Neural cell (in vitro differentiated cells): ENCODE data around the gene NKD2. TPM values are rescaled to one million over a fixed set of nuclear protein-coding genes. Genes with fewer than 3 reads are reported as not detected.
"Not testable (repeated sequence)": the region's sequence is repeated elsewhere in the genome, so short reads cannot be mapped to it uniquely, and the experiment has no call there.

Experiments used
- H2AFZ ChIP-seq: fragments of 200-600, 300-800 bp; sonication (generic), shearing (Covaris generic); 2 replicates; pipeline ENCODE4 v1.6.0; 2014; ENCODE audit warnings: low read depth, mild to moderate bottlenecking, antibody characterized with exemption, low read length, moderate library complexity
- H3F3A ChIP-seq: fragments of 200-600 bp; shearing (Covaris generic); 2 replicates; pipeline ENCODE4 v1.6.1; 2016; ENCODE audit warnings: mild to moderate bottlenecking, moderate library complexity, mixed read lengths, antibody characterized with exemption, low read length; ENCODE audit not compliant: insufficient read depth, poor library complexity, severe bottlenecking
- H3K27ac ChIP-seq: fragments of 200-600, 300-800 bp; sonication (generic), shearing (Covaris generic); 2 replicates; pipeline ENCODE4 v1.5.1; 2014; ENCODE audit warnings: mild to moderate bottlenecking, low read length, moderate library complexity
- H3K27me3 ChIP-seq: fragments of 300-800, 200-600 bp; sonication (generic), shearing (Covaris generic); 2 replicates; pipeline ENCODE4 v1.6.0; 2014; ENCODE audit warnings: mild to moderate bottlenecking, low read depth, low read length, moderate library complexity; ENCODE audit not compliant: insufficient read depth
- H3K36me3 ChIP-seq: fragments of 300-800, 200-600 bp; sonication (generic), shearing (Covaris generic); 2 replicates; pipeline ENCODE4 v1.5.1; 2014; ENCODE audit warnings: mild to moderate bottlenecking, antibody characterized with exemption, low read length, moderate library complexity; ENCODE audit not compliant: insufficient read depth
- H3K4me2 ChIP-seq: fragments of 300-800, 200-600 bp; sonication (generic), shearing (Covaris generic); 2 replicates; pipeline ENCODE4 v1.6.0; 2014; ENCODE audit warnings: mild to moderate bottlenecking, low read length
- H3K4me3 ChIP-seq: fragments of 300-800, 200-600 bp; sonication (generic), shearing (Covaris generic); 2 replicates; pipeline ENCODE4 v1.5.1; 2014; ENCODE audit warnings: mild to moderate bottlenecking, low read length, moderate library complexity
- H3K79me2 ChIP-seq: fragments of 200-600 bp; shearing (Covaris generic); replicated peaks from 2 replicates; pipeline ENCODE4 v1.6.0; 2014; ENCODE audit warnings: mild to moderate bottlenecking, low read length, moderate library complexity; ENCODE audit not compliant: insufficient read depth
- H3K9ac ChIP-seq: fragments of 300-800, 200-600 bp; sonication (generic), shearing (Covaris generic); 2 replicates; pipeline ENCODE4 v1.6.1; 2016; ENCODE audit warnings: mild to moderate bottlenecking, low read length, mixed read lengths
- H3K9me2 ChIP-seq: fragments of 200-600 bp; shearing (Covaris generic); 2 replicates; pipeline ENCODE4 v1.6.1; 2016; ENCODE audit warnings: mild to moderate bottlenecking, low read length, mixed read lengths; ENCODE audit not compliant: insufficient read depth
- H3K9me3 ChIP-seq: fragments of 200-600, 300-800 bp; sonication (generic), shearing (Covaris generic); 2 replicates; pipeline ENCODE4 v1.6.1; 2016; ENCODE audit warnings: mild to moderate bottlenecking, mixed run types, low read length, moderate library complexity, mixed read lengths
- H4K20me1 ChIP-seq: fragments of 200-600 bp; shearing (Covaris generic); 2 replicates; pipeline ENCODE4 v1.6.1; 2016; ENCODE audit warnings: mild to moderate bottlenecking, mixed run types; ENCODE audit not compliant: insufficient read depth
- CTCF ChIP-seq: fragments of 450-650 bp; IDR thresholded peaks from 2 replicates; pipeline ENCODE4 v1.5.1; 2014; ENCODE audit warnings: antibody characterized with exemption, mild to moderate bottlenecking, moderate library complexity; ENCODE audit not compliant: poor library complexity, severe bottlenecking
- EP300 ChIP-seq: fragments of 450-650 bp; conservative IDR thresholded peaks from 2 replicates; pipeline ENCODE4 v1.6.1; 2014; ENCODE audit warnings: antibody characterized with exemption, mild to moderate bottlenecking, moderate library complexity; ENCODE audit not compliant: poor library complexity, severe bottlenecking
- EZH2 ChIP-seq: fragments of 200-600, 300-800 bp; shearing (Covaris generic), sonication (generic); IDR thresholded peaks from 2 replicates; pipeline ENCODE4 v1.6.1; 2014; ENCODE audit warnings: antibody characterized with exemption, low read length, borderline replicate concordance, mild to moderate bottlenecking; ENCODE audit not compliant: insufficient read depth, poor library complexity, severe bottlenecking
- MXI1 ChIP-seq: fragments of 450-650 bp; conservative IDR thresholded peaks from 2 replicates; pipeline ENCODE4 v1.6.1; 2014; ENCODE audit warnings: antibody characterized with exemption, mild to moderate bottlenecking; ENCODE audit not compliant: poor library complexity, severe bottlenecking
- POLR2AphosphoS5 ChIP-seq: IDR thresholded peaks from 2 replicates; pipeline ENCODE4 v1.6.1; 2012
- RAD21 ChIP-seq: fragments of 450-650 bp; conservative IDR thresholded peaks from 2 replicates; pipeline ENCODE4 v1.6.1; 2014; ENCODE audit warnings: antibody characterized with exemption, mild to moderate bottlenecking, moderate library complexity
- SMC3 ChIP-seq: fragments of 450-650 bp; conservative IDR thresholded peaks from 2 replicates; pipeline ENCODE4 v1.6.1; 2014; ENCODE audit warnings: antibody characterized with exemption, mild to moderate bottlenecking, moderate library complexity; ENCODE audit not compliant: poor library complexity
- TAF1 ChIP-seq: IDR thresholded peaks from 2 replicates; pipeline ENCODE4 v1.6.1; 2012; ENCODE audit warnings: low read depth
- polyA plus RNA-seq: library from polyadenylated mRNA; depleted of rRNA; stranded (reverse); fragments of >200 nt; gene quantifications from 2 replicates; pipeline ENCODE4 v1.2.3, GENCODE V29; 2014
- TF ChIP-seq, protein P1 (sequence below): IDR thresholded peaks from 2 replicates; pipeline ENCODE4 v1.6.1; 2012; ENCODE audit warnings: borderline replicate concordance

Gene NKD2
- polyA plus RNA-seq, 1 donor from 2014 or later = 7.2 TPM

GRCh38 chr5:968881-969280, 39.7 kb upstream of the NKD2 start:
- Histone ChIP-seq H3K79me2 (no peaks in the 10 kb centered on the region), H3K36me3 (no peaks in the 10 kb centered on the region), H3K9ac (no peak overlapping the region), H3K9me2 (no peaks in the 10 kb centered on the region), H3K9me3 (no peaks in the 10 kb centered on the region), H2AFZ (no peak overlapping the region), H3K27ac (no peak overlapping the region), H3F3A (no peaks in the 10 kb centered on the region), H3K27me3 (no peaks in the 10 kb centered on the region), H4K20me1 (no peaks in the 10 kb centered on the region), H3K4me3 (no peak overlapping the region), H3K4me2 (no peak overlapping the region)
- TF ChIP-seq RAD21 (no peak), SMC3 (no peak), POLR2AphosphoS5 (no peak), EZH2 (no peak), TAF1 (no peak), EP300 (no peak), MXI1 (no peak), CTCF (no peak)
- TF ChIP-seq, protein P1, sequence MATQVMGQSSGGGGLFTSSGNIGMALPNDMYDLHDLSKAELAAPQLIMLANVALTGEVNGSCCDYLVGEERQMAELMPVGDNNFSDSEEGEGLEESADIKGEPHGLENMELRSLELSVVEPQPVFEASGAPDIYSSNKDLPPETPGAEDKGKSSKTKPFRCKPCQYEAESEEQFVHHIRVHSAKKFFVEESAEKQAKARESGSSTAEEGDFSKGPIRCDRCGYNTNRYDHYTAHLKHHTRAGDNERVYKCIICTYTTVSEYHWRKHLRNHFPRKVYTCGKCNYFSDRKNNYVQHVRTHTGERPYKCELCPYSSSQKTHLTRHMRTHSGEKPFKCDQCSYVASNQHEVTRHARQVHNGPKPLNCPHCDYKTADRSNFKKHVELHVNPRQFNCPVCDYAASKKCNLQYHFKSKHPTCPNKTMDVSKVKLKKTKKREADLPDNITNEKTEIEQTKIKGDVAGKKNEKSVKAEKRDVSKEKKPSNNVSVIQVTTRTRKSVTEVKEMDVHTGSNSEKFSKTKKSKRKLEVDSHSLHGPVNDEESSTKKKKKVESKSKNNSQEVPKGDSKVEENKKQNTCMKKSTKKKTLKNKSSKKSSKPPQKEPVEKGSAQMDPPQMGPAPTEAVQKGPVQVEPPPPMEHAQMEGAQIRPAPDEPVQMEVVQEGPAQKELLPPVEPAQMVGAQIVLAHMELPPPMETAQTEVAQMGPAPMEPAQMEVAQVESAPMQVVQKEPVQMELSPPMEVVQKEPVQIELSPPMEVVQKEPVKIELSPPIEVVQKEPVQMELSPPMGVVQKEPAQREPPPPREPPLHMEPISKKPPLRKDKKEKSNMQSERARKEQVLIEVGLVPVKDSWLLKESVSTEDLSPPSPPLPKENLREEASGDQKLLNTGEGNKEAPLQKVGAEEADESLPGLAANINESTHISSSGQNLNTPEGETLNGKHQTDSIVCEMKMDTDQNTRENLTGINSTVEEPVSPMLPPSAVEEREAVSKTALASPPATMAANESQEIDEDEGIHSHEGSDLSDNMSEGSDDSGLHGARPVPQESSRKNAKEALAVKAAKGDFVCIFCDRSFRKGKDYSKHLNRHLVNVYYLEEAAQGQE = no peak

DNA sequence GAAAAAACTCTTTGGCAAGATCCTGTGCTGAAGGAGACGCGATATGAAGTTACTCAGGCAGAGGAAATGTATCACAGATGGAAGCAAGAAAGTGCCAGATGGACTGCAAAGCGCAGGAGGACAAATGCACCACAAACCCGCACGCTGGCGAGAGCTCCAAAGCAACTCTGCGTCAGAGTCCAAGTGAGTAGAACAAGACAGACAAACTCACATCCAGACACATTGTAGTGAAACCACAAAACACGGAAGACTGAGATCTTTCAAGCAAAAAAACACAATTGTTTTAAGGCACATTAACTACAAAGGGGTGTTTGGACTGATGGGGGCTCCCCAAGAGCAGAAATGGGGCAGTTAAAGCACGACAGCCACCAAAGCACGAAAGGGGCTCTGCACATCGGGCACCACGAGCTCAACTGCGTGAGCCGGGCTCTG, 39.2 kb upstream of the NKD2 start:
- Histone ChIP-seq H3K27me3 (no peaks in the 10 kb centered on the region), H3K4me3 (no peak overlapping the region), H3K9ac (no peak overlapping the region), H3K4me2 (no peak overlapping the region), H3K9me2 (no peaks in the 10 kb centered on the region), H3F3A (no peaks in the 10 kb centered on the region), H3K27ac (no peak overlapping the region), H3K9me3 (no peaks in the 10 kb centered on the region), H3K36me3 (no peaks in the 10 kb centered on the region), H2AFZ (no peak overlapping the region), H3K79me2 (no peaks in the 10 kb centered on the region), H4K20me1 (no peaks in the 10 kb centered on the region)
- TF ChIP-seq CTCF (no peak), TAF1 (no peak), EZH2 (no peak), EP300 (no peak), POLR2AphosphoS5 (no peak), MXI1 (no peak), RAD21 (no peak), SMC3 (no peak)
- TF ChIP-seq, protein P1 = no peak

- H3K79me2 ChIP-seq, H4K20me1 ChIP-seq, H3K27ac ChIP-seq: not testable (repeated sequence)
Observed at GRCh38 chr5:972575-972974, 36.0 kb upstream of the NKD2 start.

More at GRCh38 chr5:972575-972974, 36.0 kb upstream of the NKD2 start:
- not testable (repeated sequence) for H3K36me3 ChIP-seq, H3K9me2 ChIP-seq, H3F3A ChIP-seq, H2AFZ ChIP-seq, H3K4me3 ChIP-seq, H3K4me2 ChIP-seq, H3K9ac ChIP-seq, H3K9me3 ChIP-seq, H3K27me3 ChIP-seq
